Effector CD4-positive, alpha-beta T cell (primary cell): ENCODE measurements around the gene CDHR1.
A peak's percentile ranks its signal among the peaks of the same experiment; 100 is the strongest.

Source experiments
- DNase-seq: peaks from one replicate; pipeline ENCODE4 v3.0.0-alpha.2; 2020

Gene CDHR1

GRCh38 chr10:84234479-84234878 lies 40.1 kb downstream of the CDHR1 start:
- DNase-seq = no peak

- DNase-seq = no peak
Observed at GRCh38 chr10:84235096-84235495, 40.8 kb downstream of the CDHR1 start.

GRCh38 chr10:84236807-84237198 lies 42.5 kb downstream of the CDHR1 start:
- DNase-seq = no peak

- DNase-seq = no peak
Observed at GRCh38 chr10:84237199-84238051, 43.1 kb downstream of the CDHR1 start.

GRCh38 chr10:84238909-84239308 lies 44.6 kb downstream of the CDHR1 start:
- DNase-seq = no peak

- no peak for DNase-seq
Observed at GRCh38 chr10:84241185-84241790, 47.0 kb downstream of the CDHR1 start, which contains the start of gene LRIT1. LRIT1 (minus strand) TSS chr10:84241546; CDS start chr10:84241439, 107 bp downstream.

GRCh38 chr10:84243759-84244158 lies 49.4 kb downstream of the CDHR1 start:
- DNase-seq = no peak

GRCh38 chr10:84244651-84245270 lies 50.4 kb downstream of the CDHR1 start, which contains the start of gene RGR:
RGR (plus strand) TSS chr10:84245053; CDS start chr10:84245091, 38 bp downstream.
- no peak for DNase-seq

- no peak for DNase-seq
Observed at GRCh38 chr10:84247496-84247895, 53.2 kb downstream of the CDHR1 start.

GRCh38 chr10:84248794-84249193 lies 54.5 kb downstream of the CDHR1 start:
- DNase-seq = no peak

GRCh38 chr10:84254552-84255478 lies 60.5 kb downstream of the CDHR1 start:
- DNase-seq = no peak

GRCh38 chr10:84256510-84257342 lies 62.4 kb downstream of the CDHR1 start:
- DNase-seq = peak; percentile 7

GRCh38 chr10:84257343-84258020 lies 63.1 kb downstream of the CDHR1 start:
- no peak for DNase-seq

- no peak for DNase-seq
Observed at GRCh38 chr10:84258034-84258695, 63.8 kb downstream of the CDHR1 start.

- no peak for DNase-seq
Observed at GRCh38 chr10:84261236-84261915, 67.0 kb downstream of the CDHR1 start.

GRCh38 chr10:84262190-84262956 lies 68.0 kb downstream of the CDHR1 start:
- DNase-seq = no peak

GRCh38 chr10:84263716-84264115 lies 69.4 kb downstream of the CDHR1 start:
- DNase-seq = no peak

- DNase-seq = peak; percentile 53
Observed at GRCh38 chr10:84264611-84265141, 70.3 kb downstream of the CDHR1 start.

- no peak for DNase-seq
Observed at GRCh38 chr10:84265418-84265817, 71.1 kb downstream of the CDHR1 start.
